ENCODE data around the gene GNG8. TPM values are rescaled to one million over a fixed set of nuclear protein-coding genes. Genes with fewer than 3 reads are reported as not detected.

Gene GNG8
- total RNA-seq, 4 donors from 2014 or later, result not detected

GRCh38 chr19:46640656-46641055 is 4.7 kb upstream of the GNG8 start:
- Histone ChIP-seq H3K36me3 (no peaks in the 10 kb centered on the region), H3K4me3 (no peak overlapping the region), H3K27ac (no peak overlapping the region), H3K27me3 (no peaks in the 10 kb centered on the region), H3K9me3 (no peaks in the 10 kb centered on the region), H3K4me1 (peaks cover 0 to 44% (median 12%) of the 10 kb centered on the region in 4 donors)
- TF ChIP-seq EP300 (IDR thresholded peaks at IDR 0.05), result no peak
- no peak for TF ChIP-seq CTCF (IDR thresholded peaks at IDR 0.05)
- 88 to 95% methylated on average over 2 of the region's 2 CpGs for WGBS, 2 donors
- DNase-seq (ENCODE audit: low spot score in 2 of 2), result no peak

- WGBS, 2 donors, result 10% methylated on average over 38 to 47 of the region's 49 CpGs
- Histone ChIP-seq H3K27me3 (peaks cover 0 to 7% of the 10 kb centered on the region in 2 donors), H3K4me1 (peaks cover 0 to 41% (median 16%) of the 10 kb centered on the region in 4 donors), H3K4me3 (peak overlapping the region; percentile 27 to 49 (median 34)), H3K27ac (peak overlapping the region; percentile 26 to 85 (median 67)), H3K9me3 (no peaks in the 10 kb centered on the region), H3K36me3 (no peaks in the 10 kb centered on the region)
- no peak for DNase-seq (ENCODE audit: low spot score in 2 of 2)
- TF ChIP-seq EP300 (IDR thresholded peaks at IDR 0.05) (no peak), POLR2A (IDR thresholded peaks at IDR 0.05) (no peak), CTCF (IDR thresholded peaks at IDR 0.05) (no peak)
These were observed 3.6 kb upstream of the GNG8 start for GRCh38 chr19:46639358-46640182.

- no peak overlapping the region for H3K4me3 ChIP-seq
- no peak overlapping the region for H3K27ac ChIP-seq
- no peak for DNase-seq (ENCODE audit: low spot score in 2 of 2)
- peaks cover 0 to 53% (median 29%) of the 10 kb centered on the region in 4 donors for H3K4me1 ChIP-seq
- no peaks in the 10 kb centered on the region for H3K36me3 ChIP-seq
- TF ChIP-seq CTCF (IDR thresholded peaks at IDR 0.05), result no peak
- TF ChIP-seq POLR2A (IDR thresholded peaks at IDR 0.05), result no peak
- TF ChIP-seq EP300 (IDR thresholded peaks at IDR 0.05), result no peak
- peaks cover 0 to 9% of the 10 kb centered on the region in 2 donors for H3K27me3 ChIP-seq
- no peaks in the 10 kb centered on the region for H3K9me3 ChIP-seq
- 83% methylated on average over 14 of the region's 14 CpGs for WGBS, 2 donors
These were observed 1.2 kb upstream of the GNG8 start for GRCh38 chr19:46637224-46637623.

GRCh38 chr19:46634656-46635218 is 1.3 kb downstream of the GNG8 start:
- Histone ChIP-seq H3K27me3 (peaks cover 0 to 9% of the 10 kb centered on the region in 2 donors), H3K27ac (peak overlapping the region in 1 of 4 donors; percentile 50), H3K9me3 (no peaks in the 10 kb centered on the region), H3K4me3 (peak overlapping the region in 2 of 4 donors; percentile 30 to 51), H3K4me1 (peaks cover 0 to 62% (median 29%) of the 10 kb centered on the region in 4 donors), H3K36me3 (no peaks in the 10 kb centered on the region)
- 5 to 9% methylated on average over 22 to 23 of the region's 23 CpGs for WGBS, 2 donors
- TF ChIP-seq POLR2A (IDR thresholded peaks at IDR 0.05), result no peak
- TF ChIP-seq EP300 (IDR thresholded peaks at IDR 0.05), result no peak
- TF ChIP-seq CTCF (IDR thresholded peaks at IDR 0.05), result no peak
- no peak for DNase-seq (ENCODE audit: low spot score in 2 of 2)
